ENCODE measurements around the gene ASB10. TPM values are rescaled to one million over a fixed set of nuclear protein-coding genes. Genes with fewer than 3 reads are reported as not detected.

Gene ASB10
- total RNA-seq, 3 donors from 2014 or later (not counting 1 experiment from before 2014, with no cell fraction given): not detected

- H3K9me3 ChIP-seq (ENCODE audit: control insufficient read depth, insufficient read depth, low read length): no peaks in the 10 kb centered on the region
- no peaks in the 10 kb centered on the region for H3K4me1 Mint-ChIP-seq
- peaks cover 6 to 9% of the 10 kb centered on the region in 2 donors for H3K27me3 Mint-ChIP-seq (ENCODE audit: low read depth in 2 of 2)
- DNase-seq (no peak), ATAC-seq (no peak)
- no peak overlapping the region for H3K4me3 Mint-ChIP-seq
- H3K27ac Mint-ChIP-seq: no peak overlapping the region
- no peaks in the 10 kb centered on the region for H3K27me3 ChIP-seq (ENCODE audit: control insufficient read depth, insufficient read depth, low read length)
- peaks cover 6% of the 10 kb centered on the region for H3K4me1 ChIP-seq (ENCODE audit: control insufficient read depth, insufficient read depth, low read length)
- TF ChIP-seq CTCF (IDR thresholded peaks at IDR 0.05): no peak
- H3K36me3 ChIP-seq (ENCODE audit: control insufficient read depth, insufficient read depth, low read length): no peaks in the 10 kb centered on the region
- 94% methylated on average over 12 of the region's 12 CpGs for WGBS (ENCODE audit: insufficient coverage)
- no peak overlapping the region for H3K27ac ChIP-seq (ENCODE audit: low read length)
- no peaks in the 10 kb centered on the region for H3K9me3 Mint-ChIP-seq
- intact Hi-C loops (cut with micrococcal nuclease): no loop called here
- H3K4me3 ChIP-seq (ENCODE audit: low read length): no peak overlapping the region
- H3K36me3 Mint-ChIP-seq: no peaks in the 10 kb centered on the region
Measured at GRCh38 chr7:151191544-151191943, 4.5 kb upstream of the ASB10 start.

- Histone ChIP-seq H3K9me3 (ENCODE audit: control insufficient read depth, insufficient read depth, low read length) (no peaks in the 10 kb centered on the region), H3K4me1 (ENCODE audit: control insufficient read depth, insufficient read depth, low read length) (no peaks in the 10 kb centered on the region), H3K4me3 (ENCODE audit: low read length) (no peak overlapping the region), H3K36me3 (ENCODE audit: control insufficient read depth, insufficient read depth, low read length) (no peaks in the 10 kb centered on the region), H3K27ac (ENCODE audit: low read length) (no peak overlapping the region), H3K27me3 (ENCODE audit: control insufficient read depth, insufficient read depth, low read length) (no peaks in the 10 kb centered on the region)
- DNase-seq (no peak), ATAC-seq (no peak)
- WGBS (ENCODE audit: insufficient coverage): 90% methylated on average over 2 of the region's 4 CpGs
- Mint-ChIP-seq H3K9me3 (no peaks in the 10 kb centered on the region), H3K4me1 (no peaks in the 10 kb centered on the region), H3K27ac (no peak overlapping the region), H3K4me3 (no peak overlapping the region), H3K27me3 (ENCODE audit: low read depth in 2 of 2) (peaks cover 0 to 4% of the 10 kb centered on the region in 2 donors), H3K36me3 (no peaks in the 10 kb centered on the region)
- no peak for TF ChIP-seq CTCF (IDR thresholded peaks at IDR 0.05)
- intact Hi-C loops (cut with micrococcal nuclease): no loop called here
Measured at GRCh38 chr7:151189038-151189437, 2.0 kb upstream of the ASB10 start.

- 27% methylated on average over 5 of the region's 5 CpGs for WGBS (ENCODE audit: insufficient coverage)
- no peak overlapping the region for H3K27ac Mint-ChIP-seq
- H3K9me3 ChIP-seq (ENCODE audit: control insufficient read depth, insufficient read depth, low read length): no peaks in the 10 kb centered on the region
- no peak overlapping the region for H3K4me3 ChIP-seq (ENCODE audit: low read length)
- no peak overlapping the region for H3K27ac ChIP-seq (ENCODE audit: low read length)
- H3K9me3 Mint-ChIP-seq: no peaks in the 10 kb centered on the region
- no peaks in the 10 kb centered on the region for H3K36me3 Mint-ChIP-seq
- ATAC-seq: no peak
- H3K27me3 ChIP-seq (ENCODE audit: control insufficient read depth, insufficient read depth, low read length): no peaks in the 10 kb centered on the region
- no peaks in the 10 kb centered on the region for H3K4me1 ChIP-seq (ENCODE audit: control insufficient read depth, insufficient read depth, low read length)
- TF ChIP-seq CTCF (IDR thresholded peaks at IDR 0.05): no peak
- peaks cover 0 to 4% of the 10 kb centered on the region in 2 donors for H3K27me3 Mint-ChIP-seq (ENCODE audit: low read depth in 2 of 2)
- H3K4me3 Mint-ChIP-seq: no peak overlapping the region
- no peaks in the 10 kb centered on the region for H3K36me3 ChIP-seq (ENCODE audit: control insufficient read depth, insufficient read depth, low read length)
- no peaks in the 10 kb centered on the region for H3K4me1 Mint-ChIP-seq
- intact Hi-C loops (cut with micrococcal nuclease): no loop called here
- DNase-seq: no peak
Measured at GRCh38 chr7:151188252-151188542, 1.1 kb upstream of the ASB10 start.

GRCh38 chr7:151187409-151188251, 580 bp upstream of the ASB10 start:
- Mint-ChIP-seq H3K4me1 (no peaks in the 10 kb centered on the region), H3K27ac (no peak overlapping the region), H3K9me3 (no peaks in the 10 kb centered on the region), H3K4me3 (no peak overlapping the region), H3K36me3 (no peaks in the 10 kb centered on the region), H3K27me3 (ENCODE audit: low read depth in 2 of 2) (peaks cover 0 to 4% of the 10 kb centered on the region in 2 donors)
- Histone ChIP-seq H3K27me3 (ENCODE audit: control insufficient read depth, insufficient read depth, low read length) (no peaks in the 10 kb centered on the region), H3K4me1 (ENCODE audit: control insufficient read depth, insufficient read depth, low read length) (no peaks in the 10 kb centered on the region), H3K36me3 (ENCODE audit: control insufficient read depth, insufficient read depth, low read length) (no peaks in the 10 kb centered on the region), H3K27ac (ENCODE audit: low read length) (no peak overlapping the region), H3K9me3 (ENCODE audit: control insufficient read depth, insufficient read depth, low read length) (no peaks in the 10 kb centered on the region), H3K4me3 (ENCODE audit: low read length) (no peak overlapping the region)
- ATAC-seq: no peak
- no peak for DNase-seq
- intact Hi-C loops (cut with micrococcal nuclease): no loop called here
- no peak for TF ChIP-seq CTCF (IDR thresholded peaks at IDR 0.05)
- WGBS (ENCODE audit: insufficient coverage): 86% methylated on average over 22 of the region's 22 CpGs

Data from natural killer cell (primary cell).